Measurements from ENCODE around the gene CCDC171. TPM values are rescaled to one million over a fixed set of nuclear protein-coding genes. Genes with fewer than 3 reads are reported as not detected.

Gene CCDC171
- total RNA-seq, 4 donors from 2014 or later = 3.2 to 8.3 (median 4.5) TPM

- Histone ChIP-seq H3K36me3 (no peaks in the 10 kb centered on the region), H3K27me3 (no peaks in the 10 kb centered on the region), H3K4me3 (no peak overlapping the region), H3K27ac (no peak overlapping the region), H3K4me1 (no peaks in the 10 kb centered on the region), H3K9me3 (peaks cover 0 to 3% (median 0%) of the 10 kb centered on the region in 4 donors)
- TF ChIP-seq POLR2A (IDR thresholded peaks at IDR 0.05) (no peak), CTCF (IDR thresholded peaks at IDR 0.05) (no peak)
- no peak for DNase-seq
These were observed 260.2 kb downstream of the CCDC171 start for GRCh38 chr9:15813076-15813475.

GRCh38 chr9:15824310-15824709 lies 271.5 kb downstream of the CCDC171 start:
- no peak overlapping the region for H3K4me3 ChIP-seq
- no peaks in the 10 kb centered on the region for H3K4me1 ChIP-seq
- no peak for TF ChIP-seq CTCF (IDR thresholded peaks at IDR 0.05)
- no peak for TF ChIP-seq POLR2A (IDR thresholded peaks at IDR 0.05)
- no peaks in the 10 kb centered on the region for H3K36me3 ChIP-seq
- H3K9me3 ChIP-seq = no peaks in the 10 kb centered on the region
- no peaks in the 10 kb centered on the region for H3K27me3 ChIP-seq
- no peak for DNase-seq
- no peak overlapping the region for H3K27ac ChIP-seq

GRCh38 chr9:15831384-15831783 lies 278.5 kb downstream of the CCDC171 start:
- no peak overlapping the region for H3K27ac ChIP-seq
- H3K27me3 ChIP-seq = no peaks in the 10 kb centered on the region
- H3K9me3 ChIP-seq = no peaks in the 10 kb centered on the region
- no peaks in the 10 kb centered on the region for H3K4me1 ChIP-seq
- H3K4me3 ChIP-seq = no peak overlapping the region
- DNase-seq = no peak
- TF ChIP-seq CTCF (IDR thresholded peaks at IDR 0.05) = no peak
- no peak for TF ChIP-seq POLR2A (IDR thresholded peaks at IDR 0.05)
- H3K36me3 ChIP-seq = no peaks in the 10 kb centered on the region

GRCh38 chr9:15834541-15834940 lies 281.7 kb downstream of the CCDC171 start:
- no peaks in the 10 kb centered on the region for H3K9me3 ChIP-seq
- TF ChIP-seq CTCF (IDR thresholded peaks at IDR 0.05) (no peak), POLR2A (IDR thresholded peaks at IDR 0.05) (no peak)
- no peaks in the 10 kb centered on the region for H3K36me3 ChIP-seq
- no peak overlapping the region for H3K4me3 ChIP-seq
- H3K27ac ChIP-seq = no peak overlapping the region
- no peaks in the 10 kb centered on the region for H3K27me3 ChIP-seq
- H3K4me1 ChIP-seq = no peaks in the 10 kb centered on the region
- DNase-seq = no peak

GRCh38 chr9:15837079-15837679 lies 284.3 kb downstream of the CCDC171 start:
- H3K4me1 ChIP-seq = no peaks in the 10 kb centered on the region
- no peaks in the 10 kb centered on the region for H3K36me3 ChIP-seq
- peak; percentile 26 to 68 (median 60) for TF ChIP-seq CTCF (IDR thresholded peaks at IDR 0.05)
- no peak for TF ChIP-seq POLR2A (IDR thresholded peaks at IDR 0.05)
- DNase-seq = peak in 1 of 3 donors; percentile 50
- no peak overlapping the region for H3K27ac ChIP-seq
- no peaks in the 10 kb centered on the region for H3K9me3 ChIP-seq
- no peaks in the 10 kb centered on the region for H3K27me3 ChIP-seq
- no peak overlapping the region for H3K4me3 ChIP-seq

- Histone ChIP-seq H3K27me3 (no peaks in the 10 kb centered on the region), H3K36me3 (no peaks in the 10 kb centered on the region), H3K4me1 (no peaks in the 10 kb centered on the region), H3K27ac (no peak overlapping the region), H3K4me3 (no peak overlapping the region), H3K9me3 (no peaks in the 10 kb centered on the region)
- TF ChIP-seq POLR2A (IDR thresholded peaks at IDR 0.05) = no peak
- TF ChIP-seq CTCF (IDR thresholded peaks at IDR 0.05) = no peak
- DNase-seq = no peak
These were observed 289.2 kb downstream of the CCDC171 start for GRCh38 chr9:15842051-15842450.

Measured in Peyer's patch (tissue), 4 donors.